Upper lobe of left lung (tissue), 4 donors: Measurements from ENCODE around the gene HOXA1.

Source experiments
- CTCF ChIP-seq, 6 experiments: fragments of 450-650 bp in 4 of 6; fragments of 200-600 bp in 2 of 6; sonication (generic) in 2 of 6; IDR thresholded peaks; one replicate each; pipeline ENCODE4 v1.5.1; 2016 to 2019; ENCODE audit warnings: antibody characterized with exemption in 6 of 6
- EP300 ChIP-seq, 4 donors: sonication (generic); formaldehyde crosslinking; IDR thresholded peaks; one replicate each; pipeline ENCODE4 v1.5.1; 2017; ENCODE audit warnings: antibody characterized with exemption in 4 of 4, control low read depth in 2 of 4
- POLR2A ChIP-seq, 4 donors: fragments of 450-650 bp; IDR thresholded peaks; one replicate each; pipeline ENCODE4 v1.5.1; 2016 to 2017; ENCODE audit warnings: antibody characterized with exemption in 4 of 4, mild to moderate bottlenecking in 2 of 4
- POLR2AphosphoS5 ChIP-seq, 2 donors: sonication (generic); formaldehyde crosslinking; IDR thresholded peaks; one replicate each; pipeline ENCODE4 v1.5.1; 2017; ENCODE audit warnings: antibody characterized with exemption in 2 of 2

- TF ChIP-seq POLR2A (IDR thresholded peaks at IDR 0.05) (no peak), CTCF (IDR thresholded peaks at IDR 0.05) (no peak), EP300 (IDR thresholded peaks at IDR 0.05) (no peak), POLR2AphosphoS5 (IDR thresholded peaks at IDR 0.05) (no peak)
These were observed 21.4 kb upstream of the HOXA1 start for GRCh38 chr7:27116962-27117886.
